ENCODE results near the gene SLC2A6.

DNA sequence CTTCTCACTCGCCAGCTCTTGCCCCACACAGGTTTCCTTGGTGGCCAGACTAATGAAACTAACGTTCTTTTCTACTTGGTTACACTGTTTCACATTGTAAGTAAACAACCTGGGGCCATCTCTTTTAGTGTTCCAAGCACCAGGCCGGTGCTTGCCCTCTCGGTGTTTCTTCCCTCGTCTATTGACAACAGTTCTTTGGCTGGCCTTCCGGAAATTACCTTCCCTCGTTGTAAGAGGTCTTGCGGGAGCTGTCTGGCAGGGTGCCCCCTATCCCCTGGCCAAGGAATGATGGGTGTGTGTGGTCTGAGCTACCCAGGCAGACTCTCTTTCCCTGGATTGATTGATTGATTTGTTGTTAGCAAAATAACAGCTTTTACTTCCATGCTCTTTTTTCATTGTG, 46.8 kb upstream of the SLC2A6 start:
- no peak for TF ChIP-seq POLR2A (IDR thresholded peaks at IDR 0.05)
- TF ChIP-seq CTCF (IDR thresholded peaks at IDR 0.05) = no peak
